GM23338 (cell line): ENCODE results near the gene CTBP2. TPM values are rescaled to one million over a fixed set of nuclear protein-coding genes. Genes with fewer than 3 reads are reported as not detected.

Source experiments
- ATAC-seq: fragments of 200-7000 bp; cut with Tn5 transposase; 3 replicates; pipeline ENCODE4 v1.9.1; 2020
- DNase-seq: peaks from one replicate; pipeline ENCODE4 v3.0.0-alpha.2; 2015; ENCODE audit warnings: low spot score
- H2AFZ ChIP-seq: fragments of 200-600 bp; sonication (generic); 2 replicates; pipeline ENCODE4 v1.8.0; 2016; ENCODE audit warnings: antibody characterized with exemption, mild to moderate bottlenecking, moderate library complexity
- H3F3A ChIP-seq: fragments of 200-600 bp; sonication (generic); replicated peaks from 2 replicates; pipeline ENCODE4 v1.8.0; 2017; ENCODE audit warnings: antibody characterized with exemption, mixed run types, low read depth
- H3K27ac ChIP-seq: fragments of 200-600 bp; sonication (generic); 2 replicates; pipeline ENCODE4 v1.6.1; 2016; ENCODE audit warnings: low read depth
- H3K27me3 ChIP-seq: fragments of 200-600 bp; sonication (generic); 2 replicates; pipeline ENCODE4 v1.8.0; 2016; ENCODE audit warnings: mild to moderate bottlenecking, mixed run types, moderate library complexity; ENCODE audit not compliant: insufficient read depth
- H3K36me3 ChIP-seq: fragments of 200-600 bp; sonication (generic); 2 replicates; pipeline ENCODE4 v1.8.0; 2016; ENCODE audit warnings: mild to moderate bottlenecking; ENCODE audit not compliant: insufficient read depth
- H3K4me1 ChIP-seq: fragments of 200-600 bp; sonication (generic); 2 replicates; pipeline ENCODE4 v1.8.0; 2016; ENCODE audit warnings: mild to moderate bottlenecking, moderate library complexity; ENCODE audit not compliant: insufficient read depth
- H3K4me2 ChIP-seq: fragments of 200-600 bp; sonication (generic); 2 replicates; pipeline ENCODE4 v1.7.1; 2017; ENCODE audit warnings: mixed run types
- H3K4me3 ChIP-seq: fragments of 200-600 bp; sonication (generic); 2 replicates; pipeline ENCODE4 v1.6.1; 2016; ENCODE audit warnings: mixed run types
- H3K79me2 ChIP-seq: fragments of 200-600 bp; sonication (generic); replicated peaks from 2 replicates; pipeline ENCODE4 v1.8.0; 2017; ENCODE audit warnings: mild to moderate bottlenecking; ENCODE audit not compliant: insufficient read depth
- H3K9me2 ChIP-seq: fragments of 200-600 bp; sonication (generic); 2 replicates; pipeline ENCODE4 v1.8.0; 2017; ENCODE audit not compliant: insufficient read depth
- H4K20me1 ChIP-seq: fragments of 200-600 bp; sonication (generic); replicated peaks from 2 replicates; pipeline ENCODE4 v1.8.0; 2017; ENCODE audit warnings: mild to moderate bottlenecking; ENCODE audit not compliant: insufficient read depth
- H3K27ac Mint-ChIP-seq: 2 replicates; pipeline ENCODE4 v1.8.0; 2020; ENCODE audit warnings: inconsistent platforms, mild to moderate bottlenecking, moderate library complexity, mixed read lengths
- H3K27me3 Mint-ChIP-seq: 3 replicates; pipeline ENCODE4 v1.8.0; 2022; ENCODE audit warnings: low read depth, mild to moderate bottlenecking, moderate library complexity, mixed read lengths, inconsistent platforms; ENCODE audit not compliant: insufficient read depth, poor library complexity
- H3K36me3 Mint-ChIP-seq: 3 replicates; pipeline ENCODE4 v1.8.0; 2021; ENCODE audit warnings: low read depth, mild to moderate bottlenecking, inconsistent platforms, moderate library complexity, mixed read lengths
- H3K4me1 Mint-ChIP-seq: 3 replicates; pipeline ENCODE4 v1.8.0; 2020; ENCODE audit warnings: mild to moderate bottlenecking, inconsistent platforms, mixed read lengths
- H3K4me3 Mint-ChIP-seq: 3 replicates; pipeline ENCODE4 v1.8.0; 2021; ENCODE audit warnings: moderate library complexity, mild to moderate bottlenecking, inconsistent platforms, mixed read lengths
- H3K9me3 Mint-ChIP-seq: 3 replicates; pipeline ENCODE4 v1.8.0; 2020; ENCODE audit warnings: moderate library complexity, mild to moderate bottlenecking, inconsistent platforms, mixed read lengths
- CREB1 ChIP-seq: fragments of 250-450 bp; sonication (Bioruptor Pico); IDR thresholded peaks from 2 replicates; pipeline ENCODE4 v1.5.0; 2020; ENCODE audit warnings: low read depth, mild to moderate bottlenecking, moderate library complexity
- CTCF ChIP-seq, 2 experiments: fragments of 200-600 bp in 1 of 2; sonication (generic) in 1 of 2; conservative IDR thresholded peaks; 2 replicates each; pipeline versions ENCODE4 v1.5.1 to v1.6.1; 2016 to 2017; ENCODE audit warnings: antibody characterized with exemption in 2 of 2, low read depth in 2 of 2, mild to moderate bottlenecking in 2 of 2, moderate library complexity in 1 of 2
- EZH2phosphoT487 ChIP-seq: fragments of 200-600 bp; sonication (generic); IDR thresholded peaks from one replicate; pipeline ENCODE4 v1.8.1; 2018; ENCODE audit warnings: antibody characterized with exemption; ENCODE audit not compliant: unreplicated experiment
- NANOG ChIP-seq: IDR thresholded peaks from 2 replicates; pipeline ENCODE4 v1.6.1; 2016; ENCODE audit warnings: antibody characterized with exemption, borderline replicate concordance
- STAT1 ChIP-seq: IDR thresholded peaks from one replicate; pipeline ENCODE4 v1.6.1; 2016; ENCODE audit warnings: antibody characterized with exemption; ENCODE audit not compliant: unreplicated experiment
- ZNF114 ChIP-seq: fragments of 250-450 bp; sonication (Bioruptor Pico); IDR thresholded peaks from 2 replicates; pipeline ENCODE4 v1.5.0; 2020; ENCODE audit warnings: mild to moderate bottlenecking, moderate library complexity
- polyA plus RNA-seq: library from polyadenylated mRNA; unstranded; fragments of >200 nt; fragmentation: Nextera tagmentation; extraction: Ambion mirVana; gene quantifications from 2 replicates; pipeline ENCODE4 v1.2.1, GENCODE V29; 2016
- total RNA-seq: library from RNA; depleted of rRNA; stranded (reverse); fragments of >200 nt; shearing (Covaris generic); gene quantifications from 2 replicates; pipeline ENCODE4 v1.2.3, GENCODE V29; 2014

The CTBP2 gene
- total and polyA plus RNA-seq, 2 experiments from 2014 or later: 133 to 265 TPM

GRCh38 chr10:125026974-125027735 is 133.2 kb downstream of the CTBP2 start:
- peaks cover 17% of the 10 kb centered on the region for H3K27me3 Mint-ChIP-seq
- H3K27ac Mint-ChIP-seq: no peak overlapping the region
- H3K9me2 ChIP-seq: no peaks in the 10 kb centered on the region
- peaks cover 64% of the 10 kb centered on the region for H4K20me1 ChIP-seq
- no peak overlapping the region for H3K4me3 Mint-ChIP-seq
- no peak for TF ChIP-seq NANOG
- TF ChIP-seq CREB1 (CRISPR knock-in tag): no peak
- H3K36me3 ChIP-seq: no peaks in the 10 kb centered on the region; the same call in none of the 2 replicates
- H3K36me3 Mint-ChIP-seq: peaks cover 71% of the 10 kb centered on the region
- H3K27ac ChIP-seq: peak overlapping the region; percentile 83; the same call in 1 of the 2 replicates
- H3K27me3 ChIP-seq: no peaks in the 10 kb centered on the region
- DNase-seq (no peak), ATAC-seq (no peak)
- H2AFZ ChIP-seq: no peak overlapping the region
- peaks cover 49% of the 10 kb centered on the region for H3K4me1 ChIP-seq
- H3K79me2 ChIP-seq: peaks cover 100% of the 10 kb centered on the region
- no peaks in the 10 kb centered on the region for H3F3A ChIP-seq
- peaks cover 65% of the 10 kb centered on the region for H3K4me1 Mint-ChIP-seq
- no peak overlapping the region for H3K4me3 ChIP-seq
- H3K9me3 Mint-ChIP-seq: no peaks in the 10 kb centered on the region
- no peak overlapping the region for H3K4me2 ChIP-seq

GRCh38 chr10:125026036-125026931 is 134.1 kb downstream of the CTBP2 start:
- ATAC-seq: no peak
- peaks cover 64% of the 10 kb centered on the region for H3K4me1 Mint-ChIP-seq
- no peak overlapping the region for H3K4me2 ChIP-seq
- no peak overlapping the region for H3K4me3 Mint-ChIP-seq
- peaks cover 72% of the 10 kb centered on the region for H3K36me3 Mint-ChIP-seq
- H3K4me3 ChIP-seq: no peak overlapping the region
- peaks cover 11% of the 10 kb centered on the region for H3K27me3 Mint-ChIP-seq
- H3K27ac ChIP-seq: no peak overlapping the region
- no peaks in the 10 kb centered on the region for H3K27me3 ChIP-seq
- H3K27ac Mint-ChIP-seq: peak overlapping the region; percentile 90
- TF ChIP-seq NANOG (no peak), EZH2phosphoT487 (no peak), CTCF (conservative IDR thresholded peaks at IDR 0.05; ENCODE audit: low read depth in 2 of 2) (no peak), ZNF114 (CRISPR knock-in tag) (no peak), STAT1 (no peak)
- no peaks in the 10 kb centered on the region; the same call in none of the 2 replicates for H3K36me3 ChIP-seq
- no peak for DNase-seq
- peaks cover 41% of the 10 kb centered on the region for H3K4me1 ChIP-seq
- no peaks in the 10 kb centered on the region for H3K9me2 ChIP-seq
- H3F3A ChIP-seq: no peaks in the 10 kb centered on the region
- peaks cover 4% of the 10 kb centered on the region; the same call in 2 of the 3 replicates for H3K9me3 Mint-ChIP-seq
- peaks cover 100% of the 10 kb centered on the region for H3K79me2 ChIP-seq
- H4K20me1 ChIP-seq: peaks cover 57% of the 10 kb centered on the region
- no peak overlapping the region for H2AFZ ChIP-seq
